Bronchial smooth muscle cell (primary cell): ENCODE data around the gene IL17RD. TPM values are rescaled to one million over a fixed set of nuclear protein-coding genes. Genes with fewer than 3 reads are reported as not detected.

Source experiments
- total RNA-seq: library from RNA; depleted of rRNA; stranded (reverse); fragments of >200 nt; gene quantifications from 2 replicates; pipeline ENCODE4 v1.2.1, GENCODE V29; 2014

Gene IL17RD
- total RNA-seq, result 4.7 and 5.2 TPM in 2 replicates

DNA sequence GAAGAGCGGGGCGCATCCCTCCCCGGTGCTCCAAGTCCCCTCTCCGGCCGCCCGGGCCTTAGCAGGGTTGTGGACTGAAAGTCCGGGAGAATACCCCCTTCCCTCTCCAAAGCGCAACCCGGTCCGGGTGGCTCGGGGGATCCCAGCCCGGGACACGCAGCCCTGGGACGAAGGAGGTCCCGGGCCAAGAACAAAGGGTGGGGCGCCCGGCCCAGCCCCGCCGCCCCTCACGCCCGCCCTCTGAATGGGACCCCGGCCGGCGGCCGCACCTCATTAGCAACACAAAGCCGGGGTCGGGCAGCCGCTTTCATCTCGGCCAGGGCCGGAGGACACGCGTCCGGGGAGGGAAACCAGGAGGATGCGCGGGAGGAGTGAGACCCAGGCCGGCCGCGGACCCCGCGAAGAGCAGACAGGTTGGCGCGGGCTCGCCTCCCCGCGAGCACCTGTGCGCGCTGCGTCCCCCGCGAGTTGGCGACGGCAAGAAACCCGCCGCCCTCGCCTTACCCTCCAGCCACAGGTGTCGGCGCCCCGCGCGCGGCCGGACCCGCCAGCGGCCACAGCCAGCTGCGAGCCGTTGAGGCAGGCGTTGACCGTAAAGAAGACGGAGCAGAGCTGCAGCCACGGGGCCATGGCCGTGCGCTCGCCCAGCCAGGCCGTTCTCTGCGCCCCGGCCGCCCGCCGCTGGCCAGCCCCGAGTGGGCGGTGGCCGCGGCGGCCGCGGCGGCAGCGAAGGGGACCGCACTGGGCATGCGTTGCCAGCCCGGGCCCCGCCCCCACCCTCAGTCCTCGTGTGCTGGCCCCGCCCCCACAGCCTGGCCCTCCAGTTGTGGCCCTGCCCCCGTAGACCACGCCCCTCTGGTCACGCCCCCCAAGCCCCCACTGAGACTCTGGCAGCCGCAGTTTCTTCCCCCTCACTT, at the start of gene IL17RD:
Gene IL17RD, minus strand, starts transcription at position 697 of the 917 bp plus-strand sequence. Its CDS starts 67 bp downstream, at position 630.

GRCh38 chr3:57199895-57200297, 34.7 kb upstream of the IL17RD start, which contains the start of gene HESX1:
HESX1 (minus strand) TSS chr3:57199978; CDS start chr3:57199918, 60 bp downstream.

DNA sequence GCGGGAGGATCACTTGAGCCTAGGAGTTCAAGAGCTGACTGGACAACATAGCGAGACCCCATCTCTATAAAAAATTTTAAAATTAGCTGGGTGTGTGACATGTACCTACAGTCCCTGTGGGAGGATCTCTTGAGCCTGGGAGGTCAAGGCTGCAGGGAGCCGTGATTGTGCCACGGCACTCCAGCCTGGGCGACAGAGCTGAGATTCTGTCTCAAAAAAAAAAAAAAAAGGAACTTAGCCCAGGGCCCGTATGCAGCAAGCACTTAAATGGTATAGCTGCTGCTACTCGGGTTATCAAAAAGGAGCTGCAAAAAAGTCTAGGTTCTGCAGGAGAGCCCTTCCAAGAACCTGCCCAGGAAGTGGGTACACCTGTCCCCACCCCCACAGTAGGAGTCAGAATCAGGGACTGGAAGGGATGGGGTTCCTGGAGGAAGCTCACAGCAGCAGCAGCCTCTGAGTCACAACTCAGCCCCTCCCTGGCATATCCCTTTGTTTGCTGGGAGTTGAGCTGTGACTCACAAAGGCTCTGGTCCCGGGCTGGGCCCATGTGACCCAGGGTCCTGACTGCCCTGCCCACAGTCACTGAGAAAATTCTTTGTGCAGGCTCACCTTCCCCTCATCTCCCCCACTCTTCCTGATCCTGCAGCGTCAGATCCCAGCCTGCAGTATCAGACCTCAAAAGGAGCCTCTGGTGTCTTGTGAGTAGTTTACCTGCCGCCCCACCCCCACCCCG, 104.9 kb downstream of the IL17RD start, which contains the start of gene SPATA12:
Gene SPATA12, plus strand, starts transcription at position 576 of the 733 bp plus-strand sequence. CDS start 13,031 bp downstream, outside the sequence.

Other genes with a start within 250 kb of the IL17RD start
- under 0.01 TPM in 1 of 2 replicates, not detected in the other for gene SPATA12, start 104.7 kb downstream of the IL17RD start, total RNA-seq
- gene HESX1, start 34.6 kb upstream of the IL17RD start, total RNA-seq, result 0.34 and 0.79 TPM in 2 replicates
- gene APPL1, start 62.4 kb upstream of the IL17RD start, total RNA-seq, result 31.9 and 32.5 TPM in 2 replicates
- gene ASB14, start 127.3 kb upstream of the IL17RD start, total RNA-seq, result 0.17 TPM in 1 of 2 replicates, not detected in the other